Measurements from ENCODE around the gene MYH15. TPM values are rescaled to one million over a fixed set of nuclear protein-coding genes. Genes with fewer than 3 reads are reported as not detected.

Gene MYH15
- total RNA-seq, 1 donor from 2014 or later, result 0.05 TPM

DNA sequence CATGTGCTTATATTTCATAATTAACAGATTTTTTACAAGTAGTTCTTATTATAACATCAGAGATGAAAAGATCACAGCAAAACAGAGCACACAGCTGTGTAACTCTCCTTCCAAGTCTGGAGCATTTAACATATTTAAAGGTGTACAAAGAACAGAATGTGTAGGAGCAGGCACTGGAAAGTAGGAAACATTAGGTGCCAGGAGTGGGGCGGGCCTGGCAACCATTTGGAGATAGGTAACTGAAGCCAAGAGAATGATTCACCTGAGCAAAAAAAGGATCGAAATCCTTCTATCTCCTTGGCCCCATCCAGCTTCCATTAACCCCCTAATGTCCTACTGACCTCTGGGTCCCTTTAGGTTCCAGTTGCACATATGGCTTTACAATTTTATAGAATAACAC lies 2.3 kb upstream of the MYH15 start:
- no peak overlapping the region for H3K4me3 Mint-ChIP-seq (ENCODE audit: unreplicated experiment)
- no peaks in the 10 kb centered on the region for H3K9me3 Mint-ChIP-seq (ENCODE audit: unreplicated experiment)
- no peak for DNase-seq (ENCODE audit: extremely low spot score, unreplicated experiment)
- H3K27me3 Mint-ChIP-seq (ENCODE audit: unreplicated experiment), result peaks cover 17% of the 10 kb centered on the region
- no peak overlapping the region for H3K27ac Mint-ChIP-seq (ENCODE audit: unreplicated experiment)
- no peaks in the 10 kb centered on the region for H3K4me1 Mint-ChIP-seq (ENCODE audit: unreplicated experiment)
- TF ChIP-seq, protein P1, sequence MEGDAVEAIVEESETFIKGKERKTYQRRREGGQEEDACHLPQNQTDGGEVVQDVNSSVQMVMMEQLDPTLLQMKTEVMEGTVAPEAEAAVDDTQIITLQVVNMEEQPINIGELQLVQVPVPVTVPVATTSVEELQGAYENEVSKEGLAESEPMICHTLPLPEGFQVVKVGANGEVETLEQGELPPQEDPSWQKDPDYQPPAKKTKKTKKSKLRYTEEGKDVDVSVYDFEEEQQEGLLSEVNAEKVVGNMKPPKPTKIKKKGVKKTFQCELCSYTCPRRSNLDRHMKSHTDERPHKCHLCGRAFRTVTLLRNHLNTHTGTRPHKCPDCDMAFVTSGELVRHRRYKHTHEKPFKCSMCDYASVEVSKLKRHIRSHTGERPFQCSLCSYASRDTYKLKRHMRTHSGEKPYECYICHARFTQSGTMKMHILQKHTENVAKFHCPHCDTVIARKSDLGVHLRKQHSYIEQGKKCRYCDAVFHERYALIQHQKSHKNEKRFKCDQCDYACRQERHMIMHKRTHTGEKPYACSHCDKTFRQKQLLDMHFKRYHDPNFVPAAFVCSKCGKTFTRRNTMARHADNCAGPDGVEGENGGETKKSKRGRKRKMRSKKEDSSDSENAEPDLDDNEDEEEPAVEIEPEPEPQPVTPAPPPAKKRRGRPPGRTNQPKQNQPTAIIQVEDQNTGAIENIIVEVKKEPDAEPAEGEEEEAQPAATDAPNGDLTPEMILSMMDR (IDR thresholded peaks at IDR 0.05), result no peak
- H3K36me3 Mint-ChIP-seq (ENCODE audit: unreplicated experiment), result no peaks in the 10 kb centered on the region

GRCh38 chr3:108511490-108511889 lies 1.1 kb upstream of the MYH15 start:
- Mint-ChIP-seq H3K27ac (ENCODE audit: unreplicated experiment) (no peak overlapping the region), H3K4me3 (ENCODE audit: unreplicated experiment) (no peak overlapping the region), H3K36me3 (ENCODE audit: unreplicated experiment) (no peaks in the 10 kb centered on the region), H3K27me3 (ENCODE audit: unreplicated experiment) (peaks cover 10% of the 10 kb centered on the region), H3K4me1 (ENCODE audit: unreplicated experiment) (no peaks in the 10 kb centered on the region), H3K9me3 (ENCODE audit: unreplicated experiment) (no peaks in the 10 kb centered on the region)
- TF ChIP-seq, protein P1 (IDR thresholded peaks at IDR 0.05), result no peak
- no peak for DNase-seq (ENCODE audit: extremely low spot score, unreplicated experiment)

DNA sequence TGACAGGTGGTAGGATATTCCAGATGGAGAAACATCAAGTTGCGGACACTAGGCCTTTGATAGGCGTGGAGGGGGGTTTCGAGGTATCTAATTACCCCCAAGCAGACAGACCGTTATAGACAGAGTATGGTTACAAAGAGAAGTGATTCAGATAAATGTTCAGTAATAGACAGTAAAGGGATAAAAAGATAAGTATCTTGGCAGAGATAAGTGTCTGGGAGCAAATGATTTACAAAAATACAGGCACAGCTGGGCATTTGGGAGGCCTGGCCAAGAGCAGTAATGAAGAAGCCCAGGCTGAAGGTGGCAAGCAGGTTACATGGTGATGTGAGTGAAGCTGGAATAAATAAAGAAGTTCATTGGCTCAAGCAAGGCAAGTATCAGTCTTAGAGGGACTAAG lies 659 bp upstream of the MYH15 start:
- no peak for DNase-seq (ENCODE audit: extremely low spot score, unreplicated experiment)
- Mint-ChIP-seq H3K27ac (ENCODE audit: unreplicated experiment) (no peak overlapping the region), H3K4me3 (ENCODE audit: unreplicated experiment) (no peak overlapping the region), H3K4me1 (ENCODE audit: unreplicated experiment) (no peaks in the 10 kb centered on the region), H3K9me3 (ENCODE audit: unreplicated experiment) (no peaks in the 10 kb centered on the region), H3K27me3 (ENCODE audit: unreplicated experiment) (peaks cover 10% of the 10 kb centered on the region), H3K36me3 (ENCODE audit: unreplicated experiment) (no peaks in the 10 kb centered on the region)
- TF ChIP-seq, protein P1 (IDR thresholded peaks at IDR 0.05), result no peak

DNA sequence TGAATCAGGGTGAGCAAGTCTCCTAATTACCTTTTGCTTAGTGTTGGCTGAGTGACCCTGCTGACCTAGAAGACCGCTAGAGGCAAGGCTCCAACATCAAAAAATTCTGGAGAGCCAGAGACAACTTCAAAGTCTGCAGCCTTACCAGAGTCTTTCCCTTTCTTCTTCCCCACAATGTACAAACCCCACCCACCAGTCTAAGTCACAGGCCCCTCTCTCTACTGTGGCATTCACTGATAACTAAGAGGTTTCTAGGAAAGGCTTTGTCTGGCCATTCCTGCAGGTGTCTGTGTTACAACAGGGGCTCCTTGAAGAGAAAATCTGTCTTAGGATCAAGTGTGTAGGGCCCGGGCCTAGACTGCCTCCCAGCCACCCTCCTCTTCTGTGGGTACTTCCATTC lies 525 bp downstream of the MYH15 start:
- H3K36me3 Mint-ChIP-seq (ENCODE audit: unreplicated experiment), result no peaks in the 10 kb centered on the region
- no peak for DNase-seq (ENCODE audit: extremely low spot score, unreplicated experiment)
- H3K27ac Mint-ChIP-seq (ENCODE audit: unreplicated experiment), result no peak overlapping the region
- TF ChIP-seq, protein P1 (IDR thresholded peaks at IDR 0.05), result no peak
- H3K4me3 Mint-ChIP-seq (ENCODE audit: unreplicated experiment), result no peak overlapping the region
- no peaks in the 10 kb centered on the region for H3K4me1 Mint-ChIP-seq (ENCODE audit: unreplicated experiment)
- H3K27me3 Mint-ChIP-seq (ENCODE audit: unreplicated experiment), result peaks cover 5% of the 10 kb centered on the region
- no peaks in the 10 kb centered on the region for H3K9me3 Mint-ChIP-seq (ENCODE audit: unreplicated experiment)

DNA sequence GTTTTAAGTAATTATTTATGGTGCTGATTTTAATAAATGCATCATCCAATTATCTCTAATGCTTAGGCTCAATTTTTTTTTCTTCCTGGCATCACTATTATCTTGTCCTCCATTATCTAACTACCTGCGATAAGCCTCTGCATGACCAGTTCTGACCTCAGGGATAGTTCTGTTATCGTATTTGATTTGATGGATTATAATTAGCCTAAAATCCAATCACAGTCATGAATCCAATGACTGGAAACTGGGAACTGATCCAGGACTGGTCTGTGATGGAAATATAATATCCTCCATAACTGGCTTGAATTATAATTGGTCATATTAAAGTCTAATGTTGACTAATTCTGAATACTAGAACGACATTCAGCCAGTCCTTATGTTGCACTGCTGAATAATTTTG lies 1.1 kb downstream of the MYH15 start:
- Mint-ChIP-seq H3K9me3 (ENCODE audit: unreplicated experiment) (no peaks in the 10 kb centered on the region), H3K27ac (ENCODE audit: unreplicated experiment) (no peak overlapping the region), H3K36me3 (ENCODE audit: unreplicated experiment) (no peaks in the 10 kb centered on the region), H3K27me3 (ENCODE audit: unreplicated experiment) (peaks cover 8% of the 10 kb centered on the region), H3K4me3 (ENCODE audit: unreplicated experiment) (no peak overlapping the region), H3K4me1 (ENCODE audit: unreplicated experiment) (no peaks in the 10 kb centered on the region)
- DNase-seq (ENCODE audit: extremely low spot score, unreplicated experiment), result no peak
- TF ChIP-seq, protein P1 (IDR thresholded peaks at IDR 0.05), result no peak

Measured in osteocyte (in vitro differentiated cells).